Panc1 (cell line): ENCODE measurements around the gene GALNT18. TPM values are rescaled to one million over a fixed set of nuclear protein-coding genes. Genes with fewer than 3 reads are reported as not detected.

ENCODE experiments used
- ATAC-seq: fragments of 200-7000 bp; cut with Tn5 transposase; 2 replicates; pipeline ENCODE4 v1.9.1; 2020; ENCODE audit warnings: mild to moderate bottlenecking, moderate library complexity
- BruUV-seq: library from RNA; stranded (reverse); fragments of 400-500 nt; replicated peaks from 2 replicates; lab custom pipeline; 2021; lab: Mats Ljungman, UMichigan
- CTCF ChIA-PET: fragments of 300-600 bp; sonication (Branson Sonifier 250); formaldehyde crosslinking; loops from one replicate; lab custom pipeline; 2022; ENCODE audit warnings: antibody characterized with exemption; lab: Charles Lee
- POLR2A ChIA-PET: fragments of 300-600 bp; sonication (Branson Sonifier 250); formaldehyde crosslinking; loops from one replicate; lab custom pipeline; 2022; ENCODE audit warnings: antibody characterized with exemption; lab: Charles Lee
- DNase-seq: peaks from one replicate; pipeline ENCODE4 v3.0.0-alpha.2; 2010; ENCODE audit warnings: low read depth, low spot score
- H3K27ac ChIP-seq: 2 replicates; pipeline ENCODE4 v1.5.1; 2011; ENCODE audit warnings: mild to moderate bottlenecking, low read length, inconsistent platforms
- H3K27me3 ChIP-seq: fragments of 200-500 bp; sonication (Bioruptor generic); 2 replicates; pipeline ENCODE4 v1.6.0; 2014; ENCODE audit warnings: low read length, inconsistent platforms; ENCODE audit not compliant: control insufficient read depth, insufficient read depth
- H3K36me3 ChIP-seq: fragments of 200-500 bp; sonication (Bioruptor generic); 2 replicates; pipeline ENCODE4 v1.5.1; 2014; ENCODE audit warnings: inconsistent platforms, mild to moderate bottlenecking, low read length, moderate library complexity; ENCODE audit not compliant: control insufficient read depth, insufficient read depth
- H3K4me1 ChIP-seq: 2 replicates; pipeline ENCODE4 v1.5.1; 2011; ENCODE audit warnings: inconsistent platforms, mild to moderate bottlenecking, low read length, moderate library complexity; ENCODE audit not compliant: control insufficient read depth, insufficient read depth
- H3K4me3 ChIP-seq, 2 experiments: 2 replicates each; pipeline ENCODE4 v1.5.1; 2011 to 2012; ENCODE audit warnings: low read depth in 2 of 2, low read length in 2 of 2, mild to moderate bottlenecking in 2 of 2, inconsistent platforms in 1 of 2, moderate library complexity in 1 of 2
- H3K9me3 ChIP-seq: fragments of 200-500 bp; sonication (Bioruptor generic); 2 replicates; pipeline ENCODE4 v1.5.1; 2014; ENCODE audit warnings: low read depth, mild to moderate bottlenecking, inconsistent platforms, low read length, moderate library complexity; ENCODE audit not compliant: control insufficient read depth, insufficient read depth
- CTCF ChIP-seq: fragments of 450-650 bp; IDR thresholded peaks from 2 replicates; pipeline ENCODE4 v1.5.1; 2017; ENCODE audit warnings: mild to moderate bottlenecking
- POLR2AphosphoS5 ChIP-seq: IDR thresholded peaks from 2 replicates; pipeline ENCODE4 v1.6.1; 2012; ENCODE audit warnings: mild to moderate bottlenecking, low read depth, low read length, moderate library complexity
- REST ChIP-seq, 2 experiments: IDR thresholded peaks; 2 replicates each; pipeline ENCODE4 v1.6.1; 2011 to 2012; ENCODE audit warnings: low read depth in 2 of 2, control low read depth in 1 of 2, low read length in 1 of 2, mild to moderate bottlenecking in 1 of 2, moderate library complexity in 1 of 2; ENCODE audit not compliant: insufficient read depth in 1 of 2
- SIN3A ChIP-seq: IDR thresholded peaks from 2 replicates; pipeline ENCODE4 v1.6.1; 2012; ENCODE audit warnings: low read depth, mild to moderate bottlenecking, low read length, moderate library complexity, borderline replicate concordance; ENCODE audit not compliant: insufficient read depth
- TCF7L2 ChIP-seq: IDR thresholded peaks from 2 replicates; pipeline ENCODE4 v1.6.1; 2011; ENCODE audit warnings: mild to moderate bottlenecking, low read depth, low read length, inconsistent platforms
- in situ Hi-C: cut with HindIII; loops from 2 replicates; pipeline ENCODE4 v1.10.0; 2016; ENCODE audit warnings: low sequenced_read_pairs, low pct_unique_long_range_greater_than_20kb
- intact Hi-C: fragments of 100-400 bp; cut with micrococcal nuclease; formaldehyde crosslinking; loops from one replicate; pipeline ENCODE4 v1.10.0; 2022; ENCODE audit not compliant: unreplicated experiment
- total RNA-seq: library from RNA; stranded (reverse); gene quantifications from one replicate; pipeline ENCODE4 v1.2.1, GENCODE V29; 2021; ENCODE audit not compliant: unreplicated experiment

Gene GALNT18
- total RNA-seq, 1 experiment from 2014 or later: 8.6 TPM

- H3K27me3 ChIP-seq: no peaks in the 10 kb centered on the region; the same call in 1 of the 2 replicates
- H3K36me3 ChIP-seq: no peaks in the 10 kb centered on the region
- in situ Hi-C loops (no loop called here), intact Hi-C loops (no loop called here)
- no peak overlapping the region for H3K4me3 ChIP-seq
- BruUV-seq: no TSS peak
- DNase-seq (no peak), ATAC-seq (no peak)
- POLR2A ChIA-PET: no interaction called here
- CTCF ChIA-PET: no interaction called here
- no peak for TF ChIP-seq SIN3A
- no peak for TF ChIP-seq POLR2AphosphoS5
- TF ChIP-seq CTCF: no peak
- no peak for TF ChIP-seq REST (IDR thresholded peaks at IDR 0.05; ENCODE audit: insufficient read depth in 1 of 2, low read depth in 2 of 2, low read length in 1 of 2)
- TF ChIP-seq TCF7L2: no peak
- H3K4me1 ChIP-seq: no peaks in the 10 kb centered on the region
- no peak overlapping the region for H3K27ac ChIP-seq
- no peaks in the 10 kb centered on the region for H3K9me3 ChIP-seq
Measured at GRCh38 chr11:11400121-11400520, 221.7 kb downstream of the GALNT18 start.

- ATAC-seq (no peak), DNase-seq (no peak)
- no peak overlapping the region for H3K27ac ChIP-seq
- H3K4me1 ChIP-seq: no peaks in the 10 kb centered on the region
- intact Hi-C loops (no loop called here), in situ Hi-C loops (no loop called here)
- POLR2A ChIA-PET: interaction anchor here (0.7 kb wide), 1 partner anchor 181 kb away, joined by 3 read pairs; no protein-coding TSS in a partner anchor
- no peak overlapping the region for H3K4me3 ChIP-seq
- CTCF ChIA-PET: no interaction called here
- H3K36me3 ChIP-seq: no peaks in the 10 kb centered on the region
- no peak for TF ChIP-seq TCF7L2
- TF ChIP-seq POLR2AphosphoS5: no peak
- no peak for TF ChIP-seq CTCF
- TF ChIP-seq SIN3A: no peak
- no peak for TF ChIP-seq REST (IDR thresholded peaks at IDR 0.05; ENCODE audit: insufficient read depth in 1 of 2, low read depth in 2 of 2, low read length in 1 of 2)
- H3K27me3 ChIP-seq: no peaks in the 10 kb centered on the region; the same call in 1 of the 2 replicates
- no TSS peak for BruUV-seq
- no peaks in the 10 kb centered on the region for H3K9me3 ChIP-seq
Measured at GRCh38 chr11:11397781-11398180, 224.0 kb downstream of the GALNT18 start.
